HepG2 (cell line): ENCODE measurements around the gene IGLON5. TPM values are rescaled to one million over a fixed set of nuclear protein-coding genes. Genes with fewer than 3 reads are reported as not detected.

Experiments used
- KIAA2018 ChIP-seq: sonication (generic); formaldehyde crosslinking; IDR thresholded peaks from 2 replicates; pipeline ENCODE4 v1.5.0; 2020; ENCODE audit warnings: mild to moderate bottlenecking, missing genetic modification reagents, borderline replicate concordance
- MYNN ChIP-seq: sonication (generic); formaldehyde crosslinking; IDR thresholded peaks from 2 replicates; pipeline ENCODE4 v1.4.0; 2020; ENCODE audit warnings: mild to moderate bottlenecking, low read depth, missing genetic modification reagents
- PATZ1 ChIP-seq: sonication (generic); formaldehyde crosslinking; IDR thresholded peaks from 2 replicates; pipeline ENCODE4 v1.4.0; 2020; ENCODE audit warnings: missing genetic modification reagents
- POLR2A ChIP-seq, 2 experiments: IDR thresholded peaks; 2 replicates each; pipeline ENCODE4 v1.6.1; 2011; ENCODE audit warnings: low read depth in 2 of 2, low read length in 2 of 2, mild to moderate bottlenecking in 1 of 2, moderate library complexity in 1 of 2; ENCODE audit not compliant: insufficient read depth in 1 of 2
- PTBP1 ChIP-seq: fragments of 200-400 bp; formaldehyde crosslinking; IDR thresholded peaks from 2 replicates; pipeline ENCODE4 v1.6.1; 2018; ENCODE audit warnings: low read length, low read depth; ENCODE audit not compliant: poor library complexity, severe bottlenecking
- SALL2 ChIP-seq: sonication (generic); formaldehyde crosslinking; IDR thresholded peaks from 2 replicates; pipeline ENCODE4 v1.8.1; 2023; ENCODE audit warnings: mild to moderate bottlenecking, missing genetic modification reagents, inconsistent platforms
- ZBTB39 ChIP-seq: sonication (generic); formaldehyde crosslinking; IDR thresholded peaks from 2 replicates; pipeline ENCODE4 v1.5.0; 2020; ENCODE audit warnings: missing genetic modification reagents
- ZFP91 ChIP-seq: sonication (generic); formaldehyde crosslinking; IDR thresholded peaks from 2 replicates; pipeline ENCODE4 v1.9.0; 2022; ENCODE audit warnings: missing genetic modification reagents, mild to moderate bottlenecking, borderline replicate concordance
- ZNF317 ChIP-seq: sonication (generic); formaldehyde crosslinking; IDR thresholded peaks from 2 replicates; pipeline ENCODE4 v1.5.0; 2020; ENCODE audit warnings: mild to moderate bottlenecking, missing genetic modification reagents
- ZSCAN25 ChIP-seq: sonication (generic); formaldehyde crosslinking; IDR thresholded peaks from 2 replicates; pipeline ENCODE4 v1.8.0; 2022; ENCODE audit warnings: mild to moderate bottlenecking, missing genetic modification reagents
- polyA plus RNA-seq, 8 experiments: library from polyadenylated mRNA; depleted of rRNA in 3 of 8; stranded (reverse) in 7 of 8; unstranded in 1 of 8; fragments of >200 nt; fragmentation: Illumina TruSeq in 4 of 8; extraction: Trizol in 4 of 8; gene quantifications; 2 replicates each; pipeline versions ENCODE4 v1.2.1 to v1.2.3, GENCODE V29; 2011 to 2016; ENCODE audit warnings: low read depth in 4 of 8, missing spikeins in 1 of 8, mixed read lengths in 1 of 8; ENCODE audit not compliant: insufficient read depth in 1 of 8
- total RNA-seq, 5 experiments: library from RNA; depleted of rRNA; stranded (reverse); fragments of >200 nt; fragmentation: Illumina TruSeq; extraction: Trizol; gene quantifications; 2 replicates each; pipeline ENCODE4 v1.2.3, GENCODE V29; 2016; ENCODE audit warnings: low read depth in 1 of 5
- TF ChIP-seq, protein P1 (sequence below): sonication (generic); formaldehyde crosslinking; conservative IDR thresholded peaks from 2 replicates; pipeline ENCODE4 v1.8.0; 2022; ENCODE audit warnings: mild to moderate bottlenecking, moderate library complexity, missing genetic modification reagents

IGLON5 gene
- total and polyA plus RNA-seq, 2 of the 13 experiments (the other 11 are each of a cell fraction or from before 2014, with no cell fraction given) = 0.04 to 5.7 TPM

DNA sequence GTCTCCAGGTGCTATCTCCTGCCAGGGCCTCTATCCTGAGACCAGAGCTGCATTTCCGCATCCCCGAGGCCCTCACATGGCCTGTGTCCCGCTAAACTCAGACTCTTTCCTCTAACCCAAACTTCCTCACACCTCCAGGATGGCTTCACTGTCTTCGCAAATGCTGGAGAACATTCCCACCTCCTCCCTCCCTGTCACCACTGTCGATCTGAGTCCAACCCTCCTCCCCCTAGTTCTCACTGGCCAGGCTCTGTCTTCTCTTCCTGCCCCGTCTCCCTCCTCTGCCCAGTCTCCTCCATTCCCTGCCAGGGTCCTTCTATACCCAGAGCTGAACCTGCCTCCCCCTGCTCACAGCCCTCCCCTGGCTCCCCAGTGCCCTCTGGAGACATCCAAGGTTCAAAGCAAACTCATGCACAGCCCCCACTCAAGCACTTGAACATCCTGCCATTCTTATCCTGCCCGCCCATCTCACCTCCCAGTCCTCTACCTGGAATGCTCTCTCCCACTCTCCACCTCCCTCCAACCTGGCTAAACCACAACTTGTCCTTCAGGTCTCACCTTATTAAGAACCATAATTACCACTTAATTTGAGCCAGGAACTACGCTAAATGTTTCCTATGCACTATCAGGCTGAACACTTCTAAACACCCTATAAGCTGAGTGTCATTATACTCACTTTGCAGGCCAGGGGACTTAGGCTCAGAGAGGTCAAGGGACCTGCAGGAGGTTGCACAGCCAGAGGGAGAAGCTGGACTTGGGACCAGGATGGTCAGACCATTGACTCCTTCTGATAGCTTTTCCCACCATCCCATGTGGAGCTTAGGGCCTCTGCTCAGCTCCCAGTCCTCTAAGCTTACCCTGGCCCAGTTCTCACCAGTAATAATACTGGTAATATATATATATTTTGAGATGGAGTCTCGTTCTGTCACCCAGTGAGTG is 31.5 kb downstream of the IGLON5 start (continued):
- TF ChIP-seq KIAA2018 (CRISPR knock-in tag) (no peak), SALL2 (CRISPR knock-in tag) (no peak), ZBTB39 (no peak), PTBP1 (no peak), ZFP91 (CRISPR knock-in tag) (no peak), POLR2A (IDR thresholded peaks at IDR 0.05; ENCODE audit: insufficient read depth in 1 of 2, low read depth in 2 of 2, low read length in 2 of 2) (peak; percentile 7 to 44; a peak in 1 of 4 replicates), PATZ1 (CRISPR knock-in tag) (peak; percentile 51; the same call in 1 of the 2 replicates), ZNF317 (CRISPR knock-in tag) (0 out of 2 replicates have a peak, but pooled peaks have one; percentile 10), ZSCAN25 (CRISPR knock-in tag) (no peak), MYNN (CRISPR knock-in tag) (no peak)
- TF ChIP-seq, protein P1, sequence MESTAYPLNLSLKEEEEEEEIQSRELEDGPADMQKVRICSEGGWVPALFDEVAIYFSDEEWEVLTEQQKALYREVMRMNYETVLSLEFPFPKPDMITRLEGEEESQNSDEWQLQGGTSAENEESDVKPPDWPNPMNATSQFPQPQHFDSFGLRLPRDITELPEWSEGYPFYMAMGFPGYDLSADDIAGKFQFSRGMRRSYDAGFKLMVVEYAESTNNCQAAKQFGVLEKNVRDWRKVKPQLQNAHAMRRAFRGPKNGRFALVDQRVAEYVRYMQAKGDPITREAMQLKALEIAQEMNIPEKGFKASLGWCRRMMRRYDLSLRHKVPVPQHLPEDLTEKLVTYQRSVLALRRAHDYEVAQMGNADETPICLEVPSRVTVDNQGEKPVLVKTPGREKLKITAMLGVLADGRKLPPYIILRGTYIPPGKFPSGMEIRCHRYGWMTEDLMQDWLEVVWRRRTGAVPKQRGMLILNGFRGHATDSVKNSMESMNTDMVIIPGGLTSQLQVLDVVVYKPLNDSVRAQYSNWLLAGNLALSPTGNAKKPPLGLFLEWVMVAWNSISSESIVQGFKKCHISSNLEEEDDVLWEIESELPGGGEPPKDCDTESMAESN = no peak
